A172 (cell line): Measurements from ENCODE around the gene SLC27A3. TPM values are rescaled to one million over a fixed set of nuclear protein-coding genes. Genes with fewer than 3 reads are reported as not detected.
"Not testable (repeated sequence)": the region's sequence is repeated elsewhere in the genome, so short reads cannot be mapped to it uniquely, and the experiment has no call there.

Experiments
- DNase-seq: peaks from one replicate; pipeline ENCODE4 v3.0.0-alpha.2; 2015; ENCODE audit warnings: low spot score
- total RNA-seq: library from RNA; depleted of rRNA; stranded (reverse); fragments of >200 nt; shearing (Covaris generic); gene quantifications from 2 replicates; pipeline ENCODE4 v1.2.3, GENCODE V29; 2014

Gene SLC27A3
- total RNA-seq, 1 experiment from 2014 or later = 1.8 TPM

GRCh38 chr1:153779781-153780541 lies 4.8 kb downstream of the SLC27A3 start:
- no peak for DNase-seq

GRCh38 chr1:153780551-153780950 lies 5.3 kb downstream of the SLC27A3 start:
- DNase-seq = no peak

GRCh38 chr1:153782648-153783047 lies 7.4 kb downstream of the SLC27A3 start:
- DNase-seq = not testable (repeated sequence)

GRCh38 chr1:153783233-153784190 lies 8.3 kb downstream of the SLC27A3 start:
- DNase-seq = peak; percentile 78

- DNase-seq = no peak
Observed at GRCh38 chr1:153786038-153786790, 11.0 kb downstream of the SLC27A3 start.

GRCh38 chr1:153789478-153790034 lies 14.3 kb downstream of the SLC27A3 start:
- no peak for DNase-seq

- DNase-seq = no peak
Observed at GRCh38 chr1:153790313-153790965, 15.2 kb downstream of the SLC27A3 start.

GRCh38 chr1:153790966-153791647 lies 15.9 kb downstream of the SLC27A3 start:
- peak; percentile 75 for DNase-seq

- DNase-seq = peak; percentile 81
Observed at GRCh38 chr1:153791648-153792253, 16.5 kb downstream of the SLC27A3 start.

GRCh38 chr1:153792631-153793041 lies 17.4 kb downstream of the SLC27A3 start:
- DNase-seq = no peak

GRCh38 chr1:153793261-153793972 lies 18.2 kb downstream of the SLC27A3 start:
- no peak for DNase-seq

GRCh38 chr1:153793973-153794615 lies 18.9 kb downstream of the SLC27A3 start:
- no peak for DNase-seq

GRCh38 chr1:153794624-153795329 lies 19.6 kb downstream of the SLC27A3 start:
- no peak for DNase-seq

- DNase-seq = no peak
Observed at GRCh38 chr1:153795330-153795837, 20.2 kb downstream of the SLC27A3 start.

- DNase-seq = no peak
Observed at GRCh38 chr1:153795934-153796785, 21.0 kb downstream of the SLC27A3 start.

- peak; percentile 74 for DNase-seq
Observed at GRCh38 chr1:153796786-153797659, 21.8 kb downstream of the SLC27A3 start.
